ENCODE measurements around the gene SLC35F1.

Gene SLC35F1

DNA sequence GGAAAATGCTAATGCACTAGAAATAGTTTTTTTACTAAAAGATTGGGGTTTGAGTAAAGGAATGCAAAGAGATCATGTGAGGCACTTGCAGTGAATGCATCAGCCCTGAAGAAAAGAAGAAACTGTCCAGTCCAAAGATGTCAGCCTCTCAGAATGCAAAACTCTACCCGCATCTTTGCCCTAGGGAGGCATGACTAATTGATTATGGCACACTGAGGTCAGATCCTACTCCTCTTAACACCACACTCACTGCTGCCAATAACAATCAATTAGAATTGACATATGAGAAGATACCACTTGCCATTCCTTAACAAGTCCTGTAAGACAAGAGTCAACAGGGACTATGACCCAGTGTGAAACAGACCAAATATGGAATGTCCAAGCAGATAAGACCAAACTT lies 378.7 kb downstream of the SLC35F1 start:
- DNase-seq = no peak

DNA sequence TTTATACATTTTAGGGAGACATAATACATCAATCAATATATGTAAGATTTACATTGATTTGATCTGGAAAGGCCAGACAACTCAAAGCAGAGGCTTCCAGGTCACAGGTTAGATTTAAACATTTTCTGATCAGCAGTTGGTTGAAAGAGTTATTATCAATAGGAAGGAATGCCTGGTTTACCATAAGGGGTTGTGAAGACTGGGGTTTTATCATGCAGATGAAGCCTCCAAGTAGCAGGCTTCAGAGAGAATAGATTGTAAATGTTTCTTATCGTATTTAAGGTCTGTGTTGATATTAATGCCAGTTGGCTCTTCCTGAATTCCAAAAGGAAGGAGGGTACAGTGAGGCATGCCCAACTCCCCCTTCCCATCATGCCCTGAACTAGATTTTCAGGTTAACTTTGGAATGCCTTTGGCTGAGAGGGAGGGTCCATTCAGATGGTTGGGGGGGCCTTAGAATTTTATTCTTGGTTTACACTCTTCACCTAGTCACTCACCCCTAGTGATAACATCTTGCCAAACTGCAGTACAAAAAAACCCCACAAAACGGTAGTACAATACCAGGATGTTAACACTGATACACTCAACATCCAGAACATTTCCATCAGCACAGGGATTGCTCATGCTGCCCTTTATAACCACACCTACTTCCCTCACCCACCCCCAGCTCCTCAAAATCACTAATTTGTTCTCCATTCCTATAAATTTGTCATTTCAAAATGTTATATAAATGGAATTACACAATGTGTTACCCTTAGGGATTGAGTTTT lies 381.5 kb downstream of the SLC35F1 start:
- no peak for DNase-seq

DNA sequence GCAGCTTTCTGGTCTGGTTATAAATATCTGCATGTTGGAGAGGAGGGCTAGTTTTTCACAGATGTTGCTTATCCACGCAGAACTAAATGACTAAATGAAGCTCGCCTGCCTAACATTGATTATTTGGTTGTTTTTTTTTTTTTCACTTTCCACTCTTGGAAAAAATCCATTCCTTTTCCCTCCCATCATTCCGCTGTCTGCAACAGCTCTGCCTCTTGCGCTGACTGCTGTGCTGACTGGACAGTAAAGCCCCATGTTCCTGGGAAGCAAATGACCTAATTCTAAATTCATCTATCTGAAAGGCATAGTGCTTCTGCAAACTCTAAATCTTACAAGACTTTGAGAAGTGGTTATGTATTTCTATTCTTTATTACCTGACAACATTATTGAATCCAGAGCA lies 385.5 kb downstream of the SLC35F1 start:
- no peak for DNase-seq

DNA sequence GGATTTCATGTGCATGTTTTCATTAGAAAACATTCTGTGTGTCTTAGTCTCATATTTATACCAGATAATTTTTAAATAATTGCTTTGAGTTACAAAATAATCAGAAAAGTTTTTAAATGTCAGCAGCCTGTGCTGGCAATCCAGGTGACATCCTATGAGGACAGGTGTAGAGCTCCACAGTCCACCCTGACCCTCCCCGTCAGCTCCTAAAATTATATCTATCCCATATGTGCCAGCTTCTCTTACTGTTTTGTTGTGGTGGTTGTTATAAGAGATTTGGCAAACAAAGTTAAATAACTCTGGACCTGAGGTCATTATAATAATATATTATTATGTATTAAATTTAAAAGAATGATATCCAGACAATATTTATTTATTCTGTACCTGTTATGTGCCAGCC lies 387.8 kb downstream of the SLC35F1 start:
- DNase-seq = no peak

DNA sequence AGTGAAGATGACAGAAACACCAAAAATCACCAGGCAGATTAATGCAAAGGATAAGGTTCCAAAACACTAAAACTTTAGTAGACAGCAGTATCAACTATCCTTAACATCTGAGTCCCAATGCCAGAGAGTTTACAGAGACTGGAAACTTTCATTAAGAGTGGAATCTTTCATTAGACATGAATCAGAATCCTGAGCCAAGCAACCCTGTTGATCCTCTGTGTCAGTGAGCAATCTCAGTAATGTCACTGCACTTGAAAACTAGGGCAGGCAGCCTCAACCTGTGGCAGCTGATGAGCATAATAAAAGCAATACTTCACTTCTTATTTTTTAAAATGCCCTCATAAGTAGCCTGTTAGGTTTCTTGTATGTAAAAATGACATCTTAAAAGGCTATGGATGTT lies 388.3 kb downstream of the SLC35F1 start:
- DNase-seq = no peak

DNA sequence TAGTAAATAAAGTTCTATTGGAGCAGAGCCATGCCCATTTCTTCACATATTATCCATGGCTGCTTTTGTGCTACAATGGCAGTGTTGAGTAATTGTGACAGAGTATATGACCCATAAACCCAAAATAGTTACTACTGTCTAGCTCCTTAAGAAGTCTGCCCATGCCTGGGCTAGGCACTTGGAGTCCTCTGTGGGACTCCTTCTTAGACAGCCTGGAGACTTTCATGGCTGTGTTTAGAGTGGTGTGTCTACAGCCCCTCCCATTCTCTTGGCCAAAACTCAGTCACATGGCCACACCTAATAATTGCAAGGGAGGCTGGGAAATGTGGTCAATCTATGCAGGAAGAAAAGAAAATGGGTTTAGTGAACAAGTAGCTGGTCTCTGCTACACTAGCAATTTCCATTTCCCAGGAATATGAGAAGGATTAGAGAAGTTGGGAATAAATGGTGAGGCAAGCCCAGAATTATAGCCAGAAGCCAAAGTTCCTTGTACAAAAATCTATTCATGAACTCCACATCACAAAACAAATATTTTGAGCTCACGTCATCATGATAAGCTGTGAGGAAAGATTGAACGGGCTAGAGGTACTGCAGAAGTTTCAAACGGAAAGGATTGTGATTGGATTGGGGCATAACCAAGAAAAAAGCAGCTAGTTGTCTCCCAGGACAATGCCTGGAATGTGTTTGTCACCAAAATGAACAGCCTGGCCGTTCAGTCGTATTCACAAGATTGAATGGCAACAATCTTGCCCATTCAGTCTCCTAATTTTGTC lies 389.3 kb downstream of the SLC35F1 start:
- DNase-seq = no peak

DNA sequence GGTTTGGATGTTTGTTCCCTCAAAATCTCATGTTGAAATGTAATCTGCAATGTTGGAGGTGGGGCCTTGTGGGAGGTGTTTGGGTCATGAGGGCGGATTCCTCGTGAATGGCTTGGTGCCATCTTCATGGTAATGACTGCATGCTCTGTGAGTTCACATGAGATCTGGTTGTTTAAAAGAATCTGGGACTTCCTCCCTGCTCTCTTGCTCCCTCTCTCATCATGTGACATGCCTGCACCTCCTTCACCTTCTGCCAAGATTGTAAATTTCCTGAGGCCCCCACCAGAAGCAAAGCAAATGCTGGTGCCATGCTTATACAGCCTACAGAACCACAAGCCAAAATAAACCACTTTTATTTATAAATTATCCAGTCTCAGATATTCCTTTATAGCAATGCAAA lies 390.8 kb downstream of the SLC35F1 start:
- no peak for DNase-seq

DNA sequence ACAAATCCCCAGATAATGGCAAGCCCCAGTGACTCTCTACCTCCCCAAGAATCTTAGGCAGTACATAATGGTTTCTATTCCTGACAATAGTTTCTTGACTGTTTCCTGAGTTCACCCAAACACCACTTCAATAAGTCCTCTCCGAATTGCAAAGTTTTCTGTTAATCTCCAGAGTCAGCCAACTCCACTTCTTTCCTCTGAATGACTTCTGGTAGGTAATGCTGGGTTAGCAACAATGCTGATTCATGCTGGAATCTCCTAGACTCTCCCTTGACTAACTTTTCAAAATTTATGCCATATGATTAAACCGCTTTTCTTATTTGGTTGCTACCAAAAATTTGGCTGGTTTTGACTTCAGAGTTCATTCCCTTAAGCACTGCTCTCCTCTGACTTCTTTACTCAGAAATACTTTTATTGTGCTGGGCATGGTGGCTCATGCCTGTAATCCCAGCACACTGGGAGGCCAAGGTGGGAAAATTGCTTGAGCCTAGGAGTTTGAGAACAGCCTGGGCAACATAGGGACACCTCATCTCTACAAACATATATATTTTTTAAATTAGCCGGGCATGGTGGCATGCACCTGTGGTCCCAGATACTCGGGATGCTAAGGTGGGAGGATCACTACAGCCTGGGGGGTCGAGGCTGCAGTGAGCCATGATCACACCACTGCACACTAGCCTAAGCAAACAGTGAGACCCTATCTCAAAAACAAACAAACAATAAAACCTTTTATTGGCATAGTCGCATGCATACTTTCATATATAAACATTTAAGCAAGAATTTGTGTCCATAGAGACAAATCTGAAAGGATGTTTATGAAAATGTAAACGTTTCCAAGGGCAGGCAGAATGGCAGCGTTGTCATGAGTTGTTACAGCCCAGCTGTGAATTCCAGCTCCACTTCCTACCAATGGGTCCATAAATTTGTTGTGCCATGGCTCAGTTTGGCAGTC lies 391.7 kb downstream of the SLC35F1 start:
- no peak for DNase-seq

DNA sequence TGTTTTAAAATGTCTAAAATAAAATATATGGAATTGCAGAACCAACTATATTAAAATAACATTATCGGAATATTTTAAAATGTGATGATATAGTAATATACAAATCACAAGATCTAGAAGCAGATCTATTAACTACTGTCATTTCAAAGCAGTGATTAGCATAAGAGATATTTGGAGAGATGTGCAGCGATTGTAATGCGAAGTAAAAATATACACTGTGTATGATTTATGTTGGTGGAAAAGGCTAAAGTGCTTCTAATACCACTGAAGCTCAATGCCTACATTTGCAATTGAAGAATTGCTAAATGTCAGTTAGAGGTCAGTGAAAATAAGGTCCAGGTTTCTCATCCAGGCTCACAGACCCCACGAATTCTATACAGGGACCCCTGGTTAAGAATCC lies 392.4 kb downstream of the SLC35F1 start:
- no peak for DNase-seq

DNA sequence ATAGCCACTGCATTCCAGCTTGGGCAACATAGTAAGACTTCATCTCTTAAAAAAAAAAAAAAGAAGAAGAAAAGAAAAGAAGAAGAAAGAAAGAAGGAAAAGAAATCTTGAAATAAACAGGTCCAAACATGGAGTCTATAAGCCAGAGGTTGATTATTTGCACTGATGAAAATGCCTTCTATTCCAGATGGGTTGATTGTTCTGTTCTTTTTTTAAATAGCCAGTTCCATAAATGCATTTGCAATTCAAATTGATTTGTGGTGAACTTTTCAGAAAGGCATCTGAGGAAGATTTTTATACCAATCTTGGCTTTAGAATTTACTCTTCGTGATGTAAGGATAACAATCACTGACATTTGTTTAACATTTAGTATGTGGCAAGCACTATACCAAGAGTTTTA lies 397.3 kb downstream of the SLC35F1 start:
- no peak for DNase-seq

DNA sequence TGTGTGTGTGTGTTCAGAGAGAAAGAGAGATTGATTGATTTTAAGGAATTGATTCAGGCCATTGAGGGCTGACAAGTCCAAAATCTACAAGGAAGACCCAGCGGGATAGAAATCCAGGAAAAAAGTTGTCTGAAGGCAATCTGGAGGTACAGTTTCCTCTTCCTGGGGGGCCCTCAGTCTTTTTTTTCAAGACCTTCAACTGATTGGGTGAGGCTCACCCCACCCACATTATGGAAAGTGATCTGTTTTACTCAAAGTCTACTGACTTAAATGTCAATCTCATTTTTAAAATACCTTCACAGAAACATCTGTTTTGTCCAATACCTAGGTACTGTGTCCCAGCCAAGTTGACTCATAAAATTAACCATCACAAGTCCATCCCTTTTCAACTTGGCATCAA lies 398.0 kb downstream of the SLC35F1 start:
- no peak for DNase-seq

DNA sequence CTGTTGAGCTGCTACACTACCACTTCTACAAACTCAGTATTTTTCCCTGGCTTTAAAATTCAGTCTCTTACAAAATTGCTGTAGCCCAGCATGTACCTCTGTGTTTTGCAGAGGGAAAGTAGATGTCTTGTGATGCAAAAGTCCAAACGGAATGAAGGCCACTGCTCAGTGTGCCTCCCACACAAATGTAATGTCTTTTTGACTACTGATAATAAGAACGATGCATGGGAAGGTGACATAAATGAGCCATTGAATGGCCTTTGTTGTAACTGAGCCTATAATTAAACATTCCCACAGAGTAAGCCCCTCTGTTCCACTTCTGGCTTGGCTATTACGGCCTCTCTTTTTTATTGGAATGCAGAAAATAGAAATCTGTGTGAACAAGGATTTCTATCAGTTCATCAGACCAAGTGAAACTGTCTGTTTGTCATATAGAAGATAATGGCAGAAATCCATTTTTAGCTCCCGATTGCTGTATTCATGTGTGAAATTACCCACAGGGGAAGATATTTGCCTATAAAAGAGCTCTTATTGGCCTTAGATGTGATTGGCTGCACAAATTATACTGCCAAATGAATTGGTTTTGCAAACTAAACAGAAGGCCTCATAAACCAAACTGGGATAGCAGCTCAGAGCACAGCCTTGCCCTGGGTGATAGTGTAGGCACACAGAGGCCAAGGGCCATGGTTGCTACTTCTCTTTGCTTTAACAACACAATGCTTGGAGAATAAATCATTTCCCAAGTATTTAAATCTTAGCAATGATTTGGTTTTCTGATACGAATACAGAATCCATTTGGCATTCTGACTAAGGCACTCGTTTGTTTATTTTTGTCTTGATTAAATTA lies 399.6 kb downstream of the SLC35F1 start:
- DNase-seq = no peak

DNA sequence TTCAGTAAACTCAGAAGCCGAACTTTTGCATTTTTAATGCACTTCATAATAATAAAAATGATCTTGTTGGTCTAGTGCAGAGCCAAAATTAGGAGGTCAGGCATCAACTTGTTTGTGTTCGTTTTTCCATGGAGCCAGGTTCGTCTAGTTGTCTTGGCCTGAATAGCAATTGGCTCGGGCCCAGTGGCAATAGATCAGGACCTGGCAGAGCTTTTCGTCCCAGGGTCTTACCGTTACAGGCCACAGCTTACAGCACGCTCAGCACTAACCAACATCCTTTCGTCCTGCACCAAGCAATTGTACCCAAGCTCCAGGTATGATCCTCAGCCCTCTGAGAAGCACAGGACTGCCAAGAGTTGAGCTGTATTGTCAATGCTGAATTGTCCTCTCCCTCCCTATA lies 400.5 kb downstream of the SLC35F1 start:
- DNase-seq = no peak

DNA sequence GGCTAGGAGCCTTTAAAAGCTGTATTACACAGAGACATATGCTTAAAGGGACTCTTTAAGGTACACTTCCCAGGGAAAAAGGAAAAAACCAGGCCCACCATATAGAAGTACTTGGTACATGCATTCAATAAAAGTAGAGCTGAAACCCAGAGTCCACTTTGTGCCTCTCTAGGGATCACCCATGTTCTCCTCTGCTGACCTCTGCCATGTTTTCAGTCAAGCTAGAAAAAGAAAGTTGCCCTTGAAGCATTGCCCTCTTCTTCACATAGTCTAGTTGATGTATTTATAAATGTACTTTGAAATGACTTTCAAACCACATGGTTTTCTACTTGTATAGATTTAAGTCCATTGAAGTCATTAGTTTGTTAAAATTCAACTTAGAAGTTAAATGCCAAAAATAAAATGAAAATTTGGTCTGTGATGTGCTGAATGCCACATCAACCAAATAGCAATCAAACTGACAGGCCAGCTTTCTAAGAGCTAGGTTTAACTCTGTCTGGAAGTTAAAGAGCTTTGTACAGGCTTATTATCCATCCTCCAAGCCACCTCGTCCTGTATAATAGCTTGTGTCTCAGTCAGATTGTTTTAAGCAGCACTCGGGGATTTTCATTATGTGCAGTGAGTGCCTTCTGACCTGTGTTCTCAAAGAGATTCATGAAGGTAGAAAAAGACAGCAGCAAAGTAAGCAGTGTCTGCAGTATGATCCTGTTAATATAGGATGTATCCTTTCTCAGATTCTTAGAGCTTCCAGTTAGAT lies 402.5 kb downstream of the SLC35F1 start:
- no peak for DNase-seq

DNA sequence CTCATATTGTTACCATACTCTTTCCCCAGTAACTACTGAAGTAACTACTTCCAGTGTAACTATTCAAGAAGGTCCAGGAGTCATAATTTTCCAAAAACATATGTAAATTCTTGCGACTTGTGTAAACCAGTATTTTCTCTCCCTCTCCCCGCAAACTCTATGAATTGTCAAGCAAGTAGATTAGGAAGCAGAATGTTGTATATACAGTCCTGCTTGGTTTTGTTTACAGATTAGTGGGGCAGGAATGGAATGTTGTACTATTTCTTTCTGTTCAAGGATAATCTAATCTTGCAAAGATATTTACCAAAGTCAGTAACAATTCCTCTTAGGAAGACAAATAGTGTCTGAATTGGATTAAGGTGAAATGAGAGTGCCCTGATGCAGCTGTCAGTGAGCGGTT lies 406.1 kb downstream of the SLC35F1 start:
- no peak for DNase-seq

DNA sequence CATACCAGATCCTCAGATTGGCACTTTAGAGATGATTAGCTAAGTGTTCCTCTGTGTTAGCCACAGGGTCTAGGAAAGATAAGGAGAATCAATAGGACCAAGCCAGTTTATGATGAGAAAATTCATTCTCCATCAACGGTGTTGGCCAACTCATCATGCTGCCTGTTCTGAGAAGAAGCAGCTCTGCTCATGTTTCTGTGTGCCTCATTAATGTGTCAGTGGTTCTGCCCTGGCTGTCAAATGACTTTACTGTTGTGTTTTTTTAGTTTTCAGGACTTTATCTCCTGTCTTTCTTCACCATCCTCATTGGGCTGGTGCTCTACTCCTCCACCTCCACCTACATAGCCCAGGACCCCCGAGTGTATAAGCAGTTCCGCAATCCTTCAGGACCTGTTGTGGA lies 406.7 kb downstream of the SLC35F1 start:
- DNase-seq = no peak

DNA sequence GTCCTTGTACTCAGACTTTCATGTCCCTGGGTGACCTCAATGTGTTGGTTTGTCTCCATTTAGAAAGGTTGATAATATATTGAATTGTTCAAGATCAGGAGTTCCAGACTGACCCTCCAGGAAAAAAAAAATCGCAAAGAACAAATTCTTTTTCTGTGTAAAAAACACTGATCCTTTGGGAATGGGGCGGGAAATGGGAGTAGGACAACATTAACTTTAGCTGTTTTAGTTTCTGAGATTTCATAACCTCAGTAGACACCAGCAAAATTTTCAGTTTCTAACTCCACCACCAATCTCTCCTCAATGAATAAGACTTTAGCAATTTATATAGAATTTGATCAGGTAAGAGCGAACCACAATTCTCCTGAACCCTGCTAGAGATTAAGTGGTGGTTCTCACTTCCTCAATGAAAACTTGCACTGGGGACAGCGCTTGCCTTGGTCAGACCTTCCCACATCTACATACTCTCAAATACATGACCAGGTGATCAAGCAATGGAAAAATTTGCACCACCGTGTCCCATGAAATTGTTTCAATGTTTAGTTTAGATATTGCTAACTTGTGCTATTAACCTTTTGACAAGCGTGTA lies 409.8 kb downstream of the SLC35F1 start:
- DNase-seq = no peak

DNA sequence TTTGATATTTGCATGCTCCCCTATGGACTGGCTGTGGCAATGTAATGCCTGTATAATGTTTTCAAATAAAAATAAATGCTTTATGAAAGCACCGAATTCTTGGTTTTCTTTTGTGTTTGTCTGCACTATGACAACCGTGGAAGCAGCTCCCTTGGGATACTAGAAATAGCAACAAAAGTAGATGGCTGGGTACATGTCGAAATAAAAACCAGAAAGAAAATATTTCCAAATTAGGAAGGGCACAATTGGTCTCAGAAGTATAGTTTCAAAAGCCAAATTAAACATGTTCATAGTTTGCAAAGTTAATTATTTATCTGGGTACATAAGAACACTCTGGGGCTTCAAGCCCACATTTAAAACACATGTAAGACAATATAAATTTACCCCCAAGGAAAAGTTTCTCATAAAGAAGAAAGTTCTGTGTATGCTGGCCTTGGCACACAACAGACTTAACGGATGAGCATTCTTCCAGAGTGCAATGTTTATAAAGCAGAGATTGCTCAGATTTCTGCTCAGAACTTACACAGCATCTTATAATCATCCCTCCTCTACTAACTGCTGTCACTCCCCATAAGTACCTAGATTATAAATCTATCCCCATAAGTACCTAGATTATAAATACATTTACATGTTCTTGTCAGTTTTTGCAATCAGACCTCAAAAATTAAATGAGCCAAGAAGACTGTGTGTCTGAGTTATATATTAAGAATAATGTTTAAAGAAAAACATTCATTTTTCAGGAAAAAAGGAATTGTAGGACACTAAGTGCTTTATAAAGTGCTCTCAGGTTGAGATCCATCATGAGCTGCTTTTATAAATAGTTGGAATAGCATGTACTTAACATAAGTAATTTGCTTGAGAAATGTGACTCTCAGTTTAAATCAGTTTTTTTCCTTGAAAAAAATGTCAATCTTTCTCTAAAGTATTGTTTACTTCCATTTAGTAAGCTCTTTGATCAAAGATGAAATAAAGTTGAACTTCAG lies 410.8 kb downstream of the SLC35F1 start:
- no peak for DNase-seq

DNA sequence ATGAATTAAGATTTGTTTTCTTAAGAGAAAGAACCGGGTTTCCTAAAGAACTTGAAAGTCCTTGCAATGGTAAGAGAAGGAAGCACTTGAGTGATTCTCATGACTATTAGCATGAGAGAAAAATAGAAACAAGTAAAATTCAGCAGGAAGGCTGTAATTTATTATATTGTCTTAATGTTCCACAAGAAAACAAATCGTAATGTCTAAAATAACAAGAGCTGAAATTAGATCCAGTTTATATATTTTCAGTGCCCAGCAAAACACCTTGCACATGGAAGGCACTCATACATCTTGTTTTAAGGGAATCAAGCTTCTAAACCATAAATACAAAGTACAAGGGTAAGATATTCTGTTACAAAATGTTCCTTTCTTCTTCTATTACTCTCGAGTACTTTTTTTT lies 411.6 kb downstream of the SLC35F1 start:
- no peak for DNase-seq

DNA sequence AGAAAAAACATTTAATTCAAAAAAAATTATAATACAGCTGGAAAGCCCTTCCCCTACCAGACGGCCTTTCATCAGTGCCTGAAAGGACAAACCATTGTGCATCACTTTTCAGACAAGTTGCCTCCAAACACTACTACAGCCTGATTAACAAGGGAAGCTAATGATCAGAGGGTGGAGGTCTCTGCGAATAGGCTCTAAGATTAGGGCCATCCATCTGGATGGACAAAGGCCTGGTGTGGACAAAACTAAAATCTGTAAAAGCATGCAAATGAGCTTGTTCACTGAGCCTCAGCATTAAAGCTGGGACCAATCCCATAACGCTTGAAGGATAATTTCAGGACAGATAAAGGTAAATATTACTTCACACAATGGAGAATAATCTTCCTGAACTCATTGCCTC lies 412.4 kb downstream of the SLC35F1 start:
- no peak for DNase-seq

Measured in AML-193 (cell line).